GM06990 (cell line): ENCODE results near the gene OLIG3.

Source experiments
- DNase-seq: peaks from one replicate; pipeline ENCODE4 v3.0.0-alpha.2; 2011; ENCODE audit not compliant: insufficient read length; ENCODE audit errors: extremely low read depth
- H3K27me3 ChIP-seq: replicated peaks from 2 replicates; pipeline ENCODE4 v1.6.0; 2011; ENCODE audit warnings: low read length; ENCODE audit not compliant: control insufficient read depth, insufficient read depth
- H3K36me3 ChIP-seq: 2 replicates; pipeline ENCODE4 v1.5.1; 2011; ENCODE audit warnings: low read length; ENCODE audit not compliant: control insufficient read depth, insufficient read depth
- H3K4me3 ChIP-seq: replicated peaks from 2 replicates; pipeline ENCODE4 v1.5.1; 2011; ENCODE audit warnings: low read depth, mild to moderate bottlenecking, control low read depth, low read length
- TF ChIP-seq, protein P1 (sequence below): IDR thresholded peaks from 2 replicates; pipeline ENCODE4 v1.5.1; 2011; ENCODE audit warnings: low read length, control low read depth, mild to moderate bottlenecking, inconsistent platforms; ENCODE audit not compliant: insufficient read depth, poor library complexity, severe bottlenecking

Gene OLIG3

DNA sequence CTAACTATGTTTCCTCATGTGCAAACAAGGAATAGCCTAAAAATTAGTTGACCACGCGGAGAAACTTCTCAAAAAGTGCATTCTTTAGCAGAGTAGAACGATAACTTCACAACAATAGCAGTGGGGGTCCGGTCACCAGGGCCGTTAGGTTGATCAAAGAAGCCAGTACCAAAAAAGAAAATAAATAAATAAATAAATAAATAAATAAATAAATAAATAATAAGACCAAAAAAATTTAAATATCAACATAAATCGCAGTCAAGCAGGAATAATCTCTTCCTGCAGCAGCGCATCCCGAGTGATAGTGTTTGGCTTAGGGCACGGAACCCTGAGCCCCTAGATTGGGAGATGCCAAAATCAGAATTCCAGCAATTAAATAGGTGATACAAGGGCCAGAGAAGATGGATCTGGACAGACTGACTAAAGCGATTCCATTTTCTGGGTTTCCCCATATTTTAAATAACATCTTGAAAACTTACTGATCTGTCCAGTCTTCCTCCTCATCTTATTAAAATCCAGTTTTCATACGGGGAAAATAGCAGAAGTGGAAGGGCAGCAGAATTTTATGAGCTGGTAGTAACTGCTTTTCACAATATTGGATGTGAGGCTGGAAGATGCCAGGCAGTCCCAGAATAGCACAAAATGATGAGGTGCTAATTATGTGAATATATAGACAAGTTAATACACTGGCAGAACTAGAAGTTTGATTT, 4.4 kb upstream of the OLIG3 start:
- TF ChIP-seq, protein P1, sequence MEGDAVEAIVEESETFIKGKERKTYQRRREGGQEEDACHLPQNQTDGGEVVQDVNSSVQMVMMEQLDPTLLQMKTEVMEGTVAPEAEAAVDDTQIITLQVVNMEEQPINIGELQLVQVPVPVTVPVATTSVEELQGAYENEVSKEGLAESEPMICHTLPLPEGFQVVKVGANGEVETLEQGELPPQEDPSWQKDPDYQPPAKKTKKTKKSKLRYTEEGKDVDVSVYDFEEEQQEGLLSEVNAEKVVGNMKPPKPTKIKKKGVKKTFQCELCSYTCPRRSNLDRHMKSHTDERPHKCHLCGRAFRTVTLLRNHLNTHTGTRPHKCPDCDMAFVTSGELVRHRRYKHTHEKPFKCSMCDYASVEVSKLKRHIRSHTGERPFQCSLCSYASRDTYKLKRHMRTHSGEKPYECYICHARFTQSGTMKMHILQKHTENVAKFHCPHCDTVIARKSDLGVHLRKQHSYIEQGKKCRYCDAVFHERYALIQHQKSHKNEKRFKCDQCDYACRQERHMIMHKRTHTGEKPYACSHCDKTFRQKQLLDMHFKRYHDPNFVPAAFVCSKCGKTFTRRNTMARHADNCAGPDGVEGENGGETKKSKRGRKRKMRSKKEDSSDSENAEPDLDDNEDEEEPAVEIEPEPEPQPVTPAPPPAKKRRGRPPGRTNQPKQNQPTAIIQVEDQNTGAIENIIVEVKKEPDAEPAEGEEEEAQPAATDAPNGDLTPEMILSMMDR = no peak
- Histone ChIP-seq H3K27me3 (peaks cover 5% of the 10 kb centered on the region), H3K4me3 (no peak overlapping the region), H3K36me3 (no peaks in the 10 kb centered on the region)
- no peak for DNase-seq

DNA sequence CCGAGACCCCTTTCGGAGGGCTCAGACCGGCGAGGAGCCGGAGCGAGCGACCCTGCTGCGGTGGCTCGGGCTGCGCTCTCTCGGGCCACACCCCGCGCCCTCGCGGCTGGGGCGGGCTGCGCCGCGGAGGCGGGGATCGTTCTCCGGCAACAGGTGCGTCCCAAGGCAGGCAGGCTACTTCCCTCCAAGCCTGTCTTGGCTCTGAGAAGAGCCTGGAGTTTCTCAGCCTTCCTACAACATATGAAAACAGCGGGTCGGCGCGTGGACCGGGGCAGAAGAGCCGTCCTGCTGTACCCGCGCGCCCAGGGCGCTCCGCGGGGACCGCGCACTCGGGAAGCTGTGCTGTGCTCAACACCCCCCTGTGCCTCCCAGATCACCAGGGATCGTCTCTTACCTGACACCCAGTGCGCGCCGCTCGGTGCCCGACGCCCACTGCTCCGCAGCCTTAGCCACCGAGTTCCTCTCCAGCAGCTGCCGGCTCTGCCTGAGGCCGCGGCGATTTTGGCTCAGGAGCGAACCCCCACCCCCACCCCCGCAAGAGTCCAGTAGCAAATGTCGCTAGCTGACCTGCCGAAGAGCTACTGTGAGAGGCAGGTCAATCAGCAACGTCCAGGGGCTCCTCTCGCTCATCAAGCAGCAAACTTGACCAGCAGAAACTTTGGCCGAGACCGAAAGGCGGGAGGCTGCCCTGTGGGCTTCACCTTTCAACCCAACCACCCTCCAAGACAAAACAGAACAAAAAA, 3.7 kb upstream of the OLIG3 start:
- no peak for DNase-seq
- Histone ChIP-seq H3K36me3 (no peaks in the 10 kb centered on the region), H3K4me3 (no peak overlapping the region), H3K27me3 (peaks cover 7% of the 10 kb centered on the region)
- TF ChIP-seq, protein P1 = no peak

DNA sequence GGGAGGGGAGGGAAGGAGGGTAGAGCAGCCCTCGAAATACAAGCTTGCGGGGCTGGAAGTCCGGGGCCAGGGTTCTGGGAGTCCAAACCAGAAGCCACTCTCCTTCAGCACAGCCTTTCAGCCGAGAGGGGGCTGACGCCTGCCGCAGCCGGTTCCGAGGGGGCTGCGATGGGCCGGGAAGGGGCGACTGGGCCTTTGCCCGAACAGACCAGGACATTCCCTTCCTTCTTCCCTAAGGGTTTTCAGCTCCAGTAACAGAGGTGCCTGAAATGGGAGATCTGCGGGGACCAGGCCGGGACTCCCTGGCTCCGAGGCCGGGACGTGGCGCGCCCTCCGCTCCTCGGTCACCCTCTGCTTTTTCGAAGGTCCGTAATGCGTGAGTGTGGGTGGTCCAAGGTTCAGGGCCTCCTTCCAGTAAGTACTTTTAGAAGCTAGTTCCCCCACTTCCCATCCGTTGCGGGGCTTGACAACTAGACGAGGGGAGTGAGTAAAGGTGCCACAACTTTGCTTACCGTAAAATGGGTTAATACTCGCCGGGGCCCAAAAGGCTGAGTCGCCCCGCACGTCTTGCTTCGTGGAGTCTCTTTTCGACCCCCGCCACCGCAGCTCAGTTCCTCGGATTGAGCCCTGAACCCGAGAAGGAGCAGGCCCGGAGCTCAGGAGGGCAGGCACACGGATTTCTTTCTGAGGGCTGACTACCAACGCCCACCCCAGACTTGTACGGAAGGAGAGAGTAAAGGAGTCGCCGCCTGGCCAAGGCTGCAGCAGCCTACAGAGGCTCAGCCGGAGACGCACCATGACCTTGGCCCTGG, 2.9 kb upstream of the OLIG3 start:
- H3K27me3 ChIP-seq = peaks cover 8% of the 10 kb centered on the region
- H3K4me3 ChIP-seq = no peak overlapping the region
- H3K36me3 ChIP-seq = no peaks in the 10 kb centered on the region
- no peak for DNase-seq
- TF ChIP-seq, protein P1 = no peak

GRCh38 chr6:137496368-137496767, 2.2 kb upstream of the OLIG3 start:
- H3K27me3 ChIP-seq = peaks cover 8% of the 10 kb centered on the region
- no peak overlapping the region for H3K4me3 ChIP-seq
- H3K36me3 ChIP-seq = no peaks in the 10 kb centered on the region
- DNase-seq = no peak
- TF ChIP-seq, protein P1 = no peak

DNA sequence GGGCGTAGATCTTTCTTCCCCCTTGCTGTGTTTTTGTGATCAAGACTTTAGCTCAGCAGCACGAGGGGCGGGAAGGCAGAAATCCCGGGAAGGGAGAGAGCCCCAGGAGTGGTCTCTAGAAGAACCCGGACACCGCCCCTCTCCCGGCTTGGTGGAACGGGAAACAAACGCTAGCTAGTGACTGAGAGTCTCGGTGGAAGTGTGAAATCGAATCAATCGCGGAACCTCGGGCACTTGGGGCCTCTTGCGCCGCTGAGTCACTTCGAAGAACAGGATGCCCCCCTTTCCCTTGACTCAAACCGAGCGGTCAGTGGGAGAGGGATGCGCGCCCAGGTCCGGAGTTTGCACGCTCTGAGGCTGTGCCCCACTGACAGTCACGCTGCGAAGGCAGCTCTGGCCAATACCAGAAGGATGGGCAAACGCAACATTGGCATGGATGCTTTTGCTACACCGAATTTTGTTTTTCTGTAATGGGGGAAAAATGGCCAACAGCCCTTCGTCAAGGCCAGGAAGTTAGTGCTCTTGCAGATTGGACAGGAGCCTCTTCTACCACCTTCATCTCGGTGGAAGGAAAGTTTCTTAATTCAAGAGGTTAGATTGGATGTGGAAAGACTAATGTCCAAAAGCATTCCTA, 1.6 kb upstream of the OLIG3 start:
- no peaks in the 10 kb centered on the region for H3K36me3 ChIP-seq
- no peak for DNase-seq
- peaks cover 8% of the 10 kb centered on the region for H3K27me3 ChIP-seq
- TF ChIP-seq, protein P1 = no peak
- H3K4me3 ChIP-seq = no peak overlapping the region
